GM12872 (cell line): ENCODE results near the gene FBXW12.

Experiments
- TF ChIP-seq, protein P1 (sequence below): IDR thresholded peaks from 3 replicates; pipeline ENCODE4 v1.5.1; 2011; ENCODE audit warnings: low read depth, mild to moderate bottlenecking, low read length, moderate library complexity; ENCODE audit not compliant: insufficient read depth

FBXW12 gene

GRCh38 chr3:48394391-48394790 is 22.4 kb downstream of the FBXW12 start:
- TF ChIP-seq, protein P1, sequence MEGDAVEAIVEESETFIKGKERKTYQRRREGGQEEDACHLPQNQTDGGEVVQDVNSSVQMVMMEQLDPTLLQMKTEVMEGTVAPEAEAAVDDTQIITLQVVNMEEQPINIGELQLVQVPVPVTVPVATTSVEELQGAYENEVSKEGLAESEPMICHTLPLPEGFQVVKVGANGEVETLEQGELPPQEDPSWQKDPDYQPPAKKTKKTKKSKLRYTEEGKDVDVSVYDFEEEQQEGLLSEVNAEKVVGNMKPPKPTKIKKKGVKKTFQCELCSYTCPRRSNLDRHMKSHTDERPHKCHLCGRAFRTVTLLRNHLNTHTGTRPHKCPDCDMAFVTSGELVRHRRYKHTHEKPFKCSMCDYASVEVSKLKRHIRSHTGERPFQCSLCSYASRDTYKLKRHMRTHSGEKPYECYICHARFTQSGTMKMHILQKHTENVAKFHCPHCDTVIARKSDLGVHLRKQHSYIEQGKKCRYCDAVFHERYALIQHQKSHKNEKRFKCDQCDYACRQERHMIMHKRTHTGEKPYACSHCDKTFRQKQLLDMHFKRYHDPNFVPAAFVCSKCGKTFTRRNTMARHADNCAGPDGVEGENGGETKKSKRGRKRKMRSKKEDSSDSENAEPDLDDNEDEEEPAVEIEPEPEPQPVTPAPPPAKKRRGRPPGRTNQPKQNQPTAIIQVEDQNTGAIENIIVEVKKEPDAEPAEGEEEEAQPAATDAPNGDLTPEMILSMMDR, result no peak

DNA sequence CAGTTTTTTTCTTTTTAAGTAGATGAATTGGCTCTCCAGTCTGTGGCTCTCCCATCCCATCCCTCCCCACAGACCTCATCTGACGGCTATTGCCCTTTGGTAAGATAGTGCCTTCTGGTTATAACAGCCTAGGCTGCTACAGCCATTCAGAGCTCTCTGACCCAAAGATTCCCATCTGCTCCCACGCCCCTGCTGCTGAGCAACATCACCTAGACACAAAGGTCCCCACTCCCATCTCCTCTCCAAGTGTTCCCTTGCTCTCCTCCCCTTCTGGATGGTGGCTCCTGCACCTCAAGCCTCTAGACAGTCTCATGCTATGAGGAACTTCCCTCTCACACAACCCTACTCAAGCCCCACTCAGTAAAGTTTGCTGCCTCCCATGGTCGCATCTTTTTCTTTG is 23.7 kb downstream of the FBXW12 start:
- TF ChIP-seq, protein P1, result no peak

GRCh38 chr3:48397767-48398681 is 26.0 kb downstream of the FBXW12 start:
- TF ChIP-seq, protein P1, result no peak

DNA sequence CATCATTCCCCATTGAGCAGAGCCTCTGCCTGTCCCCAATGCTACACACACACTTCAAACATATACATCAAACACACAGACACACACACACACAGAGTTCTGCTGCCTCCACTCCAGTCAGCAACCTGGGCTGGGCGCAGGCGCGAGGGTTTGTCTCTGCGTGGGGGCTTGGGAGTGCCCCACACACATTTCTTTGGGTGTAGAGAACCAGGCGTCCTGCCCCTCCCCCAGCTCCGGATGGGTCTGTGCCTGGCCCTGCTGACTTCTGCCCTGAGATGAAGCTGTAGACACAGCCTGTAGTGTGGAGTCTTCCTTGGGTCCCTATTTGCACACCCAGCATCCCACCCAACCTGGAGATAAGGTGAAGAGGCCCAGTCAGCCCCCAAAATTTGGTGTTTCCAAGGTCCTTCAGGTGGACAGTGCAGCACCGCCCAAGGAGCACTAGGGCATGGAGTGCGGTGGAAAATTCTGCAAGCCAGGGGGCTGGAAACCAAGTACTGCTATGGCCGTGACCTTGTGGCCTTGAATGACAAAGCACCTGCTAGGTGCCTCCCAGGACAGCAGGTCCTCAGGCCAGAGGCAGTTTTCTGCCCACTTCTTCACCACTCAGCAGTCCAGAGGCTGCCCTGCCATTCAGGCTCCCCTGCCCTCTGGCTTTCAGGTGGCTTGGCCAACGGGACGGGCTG is 26.8 kb downstream of the FBXW12 start:
- TF ChIP-seq, protein P1, result no peak

DNA sequence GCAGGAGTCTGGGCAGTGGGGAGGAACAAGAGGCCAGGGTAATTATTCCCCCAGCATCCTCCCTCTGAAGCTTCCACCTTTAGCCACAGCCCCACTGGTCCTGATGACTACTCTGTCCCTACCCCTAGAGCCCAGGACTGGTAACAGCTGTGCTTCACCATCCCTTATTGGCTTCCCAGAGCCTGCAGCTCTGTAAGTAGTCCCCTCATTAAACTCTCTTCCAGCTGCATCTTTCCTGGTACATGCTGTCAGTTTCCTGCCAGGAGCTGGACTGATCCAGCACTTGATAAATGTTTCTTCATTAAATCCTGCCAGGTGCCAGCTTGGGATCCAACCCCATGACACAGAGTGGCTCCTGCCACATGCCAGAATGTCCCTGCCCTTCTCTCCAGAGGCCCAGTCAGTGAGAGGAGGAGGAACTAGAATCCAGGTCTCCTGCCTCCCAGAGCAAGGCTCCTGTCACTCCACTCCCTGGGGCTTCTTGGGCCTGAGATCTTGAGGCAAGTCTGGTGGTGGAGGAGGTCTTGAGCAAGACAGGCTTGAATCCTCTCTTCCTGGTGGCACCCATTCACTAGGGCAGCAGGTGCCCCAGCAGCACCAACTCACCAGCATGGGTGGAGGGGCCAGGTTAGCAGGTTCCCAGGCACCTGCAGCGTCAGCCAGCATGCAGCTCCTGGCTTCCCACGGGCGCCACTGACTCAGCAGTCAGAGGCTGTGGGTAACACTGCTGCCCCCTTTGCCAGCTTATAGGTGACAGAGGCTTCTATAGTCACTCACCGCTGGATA is 27.6 kb downstream of the FBXW12 start:
- TF ChIP-seq, protein P1, result no peak

- TF ChIP-seq, protein P1, result peak; percentile 74
Measured at GRCh38 chr3:48400824-48401433, 28.9 kb downstream of the FBXW12 start.
